Right lobe of liver (tissue), 4 donors: ENCODE results near the gene LCN10.

Experiments
- POLR2A ChIP-seq: fragments of 450-650 bp; IDR thresholded peaks from one replicate; pipeline ENCODE4 v1.6.1; 2017; ENCODE audit warnings: antibody characterized with exemption, mild to moderate bottlenecking
- TF ChIP-seq, protein P1 (sequence below), 4 donors: fragments of 200-600 bp in 3 of 4; fragments of 450-650 bp in 1 of 4; IDR thresholded peaks; one replicate each; pipeline versions ENCODE4 v1.5.1 to v1.8.0; 2016 to 2022; ENCODE audit warnings: antibody characterized with exemption in 4 of 4, mild to moderate bottlenecking in 2 of 4
- donor health status: DM: no; HTN: no; CAD: no.
- donor health status: DM: no; HTN: no; CAD: no.
- donor health status: DM: no; HTN: yes; CAD: no.

DNA sequence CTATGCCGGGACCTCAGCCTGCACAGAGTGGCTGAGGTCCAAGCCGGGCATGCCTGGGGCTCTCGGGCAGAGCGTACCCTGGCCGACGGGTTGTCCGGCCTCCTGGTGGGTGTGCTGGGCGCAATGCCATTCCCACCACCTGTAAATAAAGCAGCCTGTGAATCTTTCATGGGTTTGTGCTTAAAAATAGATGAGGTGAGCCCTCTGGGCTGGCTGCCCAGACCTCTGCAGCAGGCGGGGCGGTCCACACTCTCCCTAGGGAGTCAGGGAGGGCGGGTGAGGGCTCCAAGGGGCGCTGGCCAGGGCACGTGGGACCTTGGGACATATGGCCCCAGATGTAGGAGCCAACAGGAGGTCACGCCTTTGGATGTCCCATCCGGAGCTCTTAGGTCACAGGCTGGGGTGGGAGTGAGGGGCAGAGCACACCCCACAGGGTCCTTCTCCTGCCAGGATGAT lies 51.9 kb downstream of the LCN10 start:
- TF ChIP-seq POLR2A: no peak
- TF ChIP-seq, protein P1, sequence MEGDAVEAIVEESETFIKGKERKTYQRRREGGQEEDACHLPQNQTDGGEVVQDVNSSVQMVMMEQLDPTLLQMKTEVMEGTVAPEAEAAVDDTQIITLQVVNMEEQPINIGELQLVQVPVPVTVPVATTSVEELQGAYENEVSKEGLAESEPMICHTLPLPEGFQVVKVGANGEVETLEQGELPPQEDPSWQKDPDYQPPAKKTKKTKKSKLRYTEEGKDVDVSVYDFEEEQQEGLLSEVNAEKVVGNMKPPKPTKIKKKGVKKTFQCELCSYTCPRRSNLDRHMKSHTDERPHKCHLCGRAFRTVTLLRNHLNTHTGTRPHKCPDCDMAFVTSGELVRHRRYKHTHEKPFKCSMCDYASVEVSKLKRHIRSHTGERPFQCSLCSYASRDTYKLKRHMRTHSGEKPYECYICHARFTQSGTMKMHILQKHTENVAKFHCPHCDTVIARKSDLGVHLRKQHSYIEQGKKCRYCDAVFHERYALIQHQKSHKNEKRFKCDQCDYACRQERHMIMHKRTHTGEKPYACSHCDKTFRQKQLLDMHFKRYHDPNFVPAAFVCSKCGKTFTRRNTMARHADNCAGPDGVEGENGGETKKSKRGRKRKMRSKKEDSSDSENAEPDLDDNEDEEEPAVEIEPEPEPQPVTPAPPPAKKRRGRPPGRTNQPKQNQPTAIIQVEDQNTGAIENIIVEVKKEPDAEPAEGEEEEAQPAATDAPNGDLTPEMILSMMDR (IDR thresholded peaks at IDR 0.05): no peak
